Esophagus muscularis mucosa (tissue), 3 donors: Measurements from ENCODE around the gene VEPH1.

Experiments used
- CTCF ChIP-seq, 3 experiments: fragments of 200-600 bp in 2 of 3; fragments of 450-650 bp in 1 of 3; sonication (generic) in 2 of 3; IDR thresholded peaks; one replicate each; pipeline ENCODE4 v1.5.1; 2017 to 2019; ENCODE audit warnings: antibody characterized with exemption in 3 of 3, mild to moderate bottlenecking in 2 of 3, moderate library complexity in 1 of 3
- POLR2A ChIP-seq: fragments of 450-650 bp; IDR thresholded peaks from one replicate; pipeline ENCODE4 v1.6.1; 2017; ENCODE audit warnings: antibody characterized with exemption, moderate library complexity, mild to moderate bottlenecking, low read depth
- POLR2AphosphoS5 ChIP-seq, 2 donors: sonication (generic); formaldehyde crosslinking; IDR thresholded peaks; one replicate each; pipeline ENCODE4 v1.6.1; 2017; ENCODE audit warnings: antibody characterized with exemption in 2 of 2

- TF ChIP-seq CTCF (IDR thresholded peaks at IDR 0.05): peak; percentile 44 to 68 (median 51)
- TF ChIP-seq POLR2AphosphoS5 (IDR thresholded peaks at IDR 0.05): no peak
- no peak for TF ChIP-seq POLR2A
Measured at GRCh38 chr3:157239082-157239704, 264.0 kb downstream of the VEPH1 start.
